Loucy (cell line): ENCODE results near the gene USP11.

Experiments used
- H2AFZ ChIP-seq: fragments of 200-600 bp; sonication (generic); 2 replicates; pipeline ENCODE4 v1.6.0; 2016; ENCODE audit warnings: antibody characterized with exemption, mild to moderate bottlenecking, low read length, moderate library complexity
- H3F3A ChIP-seq: fragments of 200-600 bp; 2 replicates; pipeline ENCODE4 v1.6.0; 2016; ENCODE audit warnings: antibody characterized with exemption, low read depth, mild to moderate bottlenecking
- H3K27me3 ChIP-seq: fragments of 200-600 bp; sonication (generic); 2 replicates; pipeline ENCODE4 v1.6.1; 2014; ENCODE audit warnings: low read length, mild to moderate bottlenecking; ENCODE audit not compliant: insufficient read depth, poor library complexity, severe bottlenecking
- H3K36me3 ChIP-seq: fragments of 200-600 bp; sonication (generic); 2 replicates; pipeline ENCODE4 v1.6.1; 2016; ENCODE audit warnings: low read length; ENCODE audit not compliant: insufficient read depth
- H3K4me1 ChIP-seq: fragments of 200-600 bp; sonication (generic); 2 replicates; pipeline ENCODE4 v1.5.1; 2014; ENCODE audit warnings: low read length, mild to moderate bottlenecking; ENCODE audit not compliant: insufficient read depth, poor library complexity, severe bottlenecking
- H3K4me2 ChIP-seq: fragments of 200-600 bp; sonication (generic); 2 replicates; pipeline ENCODE4 v1.6.0; 2014; ENCODE audit warnings: antibody characterized with exemption, low read length, low read depth, mild to moderate bottlenecking; ENCODE audit not compliant: poor library complexity, severe bottlenecking
- H3K4me3 ChIP-seq: fragments of 200-600 bp; sonication (generic); 2 replicates; pipeline ENCODE4 v1.5.1; 2014; ENCODE audit warnings: low read length, mild to moderate bottlenecking, mixed read lengths; ENCODE audit not compliant: poor library complexity, severe bottlenecking
- H3K79me2 ChIP-seq: fragments of 200-600 bp; sonication (generic); 2 replicates; pipeline ENCODE4 v1.6.1; 2014; ENCODE audit warnings: low read length; ENCODE audit not compliant: insufficient read depth
- H3K9ac ChIP-seq: fragments of 200-600 bp; sonication (generic); 2 replicates; pipeline ENCODE4 v1.6.0; 2014; ENCODE audit warnings: mild to moderate bottlenecking, low read depth, low read length, moderate library complexity; ENCODE audit not compliant: poor library complexity, severe bottlenecking
- H3K9me2 ChIP-seq: fragments of 200-600 bp; sonication (generic); replicated peaks from 2 replicates; pipeline ENCODE4 v1.6.1; 2016; ENCODE audit warnings: low read depth, low read length, mixed read lengths
- H3K9me3 ChIP-seq: fragments of 200-600 bp; sonication (generic); 2 replicates; pipeline ENCODE4 v1.6.1; 2014; ENCODE audit warnings: mild to moderate bottlenecking, antibody characterized with exemption, low read length, low read depth; ENCODE audit not compliant: insufficient read depth
- H4K20me1 ChIP-seq: fragments of 200-600 bp; sonication (generic); 2 replicates; pipeline ENCODE4 v1.6.0; 2014; ENCODE audit warnings: antibody characterized with exemption, low read length, mild to moderate bottlenecking; ENCODE audit not compliant: insufficient read depth, poor library complexity, severe bottlenecking
- CTCF ChIP-seq: fragments of 200-600 bp; sonication (generic); conservative IDR thresholded peaks from 2 replicates; pipeline ENCODE4 v1.5.1; 2014; ENCODE audit warnings: mild to moderate bottlenecking, antibody characterized with exemption, low read length
- EZH2phosphoT487 ChIP-seq: fragments of 200-600 bp; IDR thresholded peaks from 2 replicates; pipeline ENCODE4 v1.6.1; 2018; ENCODE audit warnings: antibody characterized with exemption, mild to moderate bottlenecking, moderate library complexity, borderline replicate concordance

USP11 gene

GRCh38 chrX:47226531-47227333, 6.1 kb upstream of the USP11 start:
- H3K79me2 ChIP-seq = peaks cover 20% of the 10 kb centered on the region
- TF ChIP-seq CTCF = no peak
- no peak for TF ChIP-seq EZH2phosphoT487
- no peak overlapping the region for H3K4me2 ChIP-seq
- no peak overlapping the region for H2AFZ ChIP-seq
- peaks cover 58% of the 10 kb centered on the region; the same call in 1 of the 2 replicates for H3K36me3 ChIP-seq
- peaks cover 16% of the 10 kb centered on the region for H4K20me1 ChIP-seq
- no peak overlapping the region for H3K4me3 ChIP-seq
- H3K9ac ChIP-seq = no peak overlapping the region
- peaks cover under 1% of the 10 kb centered on the region for H3K4me1 ChIP-seq
- H3K27me3 ChIP-seq = no peaks in the 10 kb centered on the region
- no peaks in the 10 kb centered on the region for H3F3A ChIP-seq
- H3K9me2 ChIP-seq = no peaks in the 10 kb centered on the region
- no peaks in the 10 kb centered on the region for H3K9me3 ChIP-seq

GRCh38 chrX:47227334-47227583, 5.5 kb upstream of the USP11 start:
- H3K36me3 ChIP-seq = peaks cover 58% of the 10 kb centered on the region; the same call in 1 of the 2 replicates
- no peak overlapping the region for H2AFZ ChIP-seq
- H3K4me2 ChIP-seq = no peak overlapping the region
- H3K9me3 ChIP-seq = no peaks in the 10 kb centered on the region
- H3K9me2 ChIP-seq = no peaks in the 10 kb centered on the region
- no peak for TF ChIP-seq EZH2phosphoT487
- TF ChIP-seq CTCF = no peak
- no peaks in the 10 kb centered on the region for H3F3A ChIP-seq
- peaks cover 16% of the 10 kb centered on the region for H3K79me2 ChIP-seq
- no peak overlapping the region for H3K4me3 ChIP-seq
- no peak overlapping the region for H3K9ac ChIP-seq
- H3K27me3 ChIP-seq = no peaks in the 10 kb centered on the region
- H3K4me1 ChIP-seq = peaks cover 6% of the 10 kb centered on the region
- peaks cover 11% of the 10 kb centered on the region for H4K20me1 ChIP-seq

- no peaks in the 10 kb centered on the region for H3K9me2 ChIP-seq
- TF ChIP-seq CTCF (no peak), EZH2phosphoT487 (no peak)
- H3K4me1 ChIP-seq = peaks cover 7% of the 10 kb centered on the region
- no peaks in the 10 kb centered on the region for H3F3A ChIP-seq
- H3K4me3 ChIP-seq = no peak overlapping the region
- peaks cover 48% of the 10 kb centered on the region; the same call in 1 of the 2 replicates for H3K36me3 ChIP-seq
- no peak overlapping the region for H2AFZ ChIP-seq
- no peak overlapping the region for H3K4me2 ChIP-seq
- H4K20me1 ChIP-seq = peaks cover 2% of the 10 kb centered on the region
- no peak overlapping the region for H3K9ac ChIP-seq
- no peaks in the 10 kb centered on the region for H3K9me3 ChIP-seq
- H3K79me2 ChIP-seq = peaks cover 12% of the 10 kb centered on the region
- H3K27me3 ChIP-seq = no peaks in the 10 kb centered on the region
Observed at GRCh38 chrX:47228550-47229270, 4.1 kb upstream of the USP11 start.
